MM.1S (cell line): ENCODE measurements around the gene GNMT.
A peak's percentile ranks its signal among the peaks of the same experiment; 100 is the strongest.

Experiments
- DNase-seq: peaks from one replicate; pipeline ENCODE4 v3.0.0-alpha.2; 2015
- H2AFZ ChIP-seq: fragments of 300-600 bp; sonication (generic); 2 replicates; pipeline ENCODE4 v1.6.0; 2016; ENCODE audit warnings: antibody characterized with exemption, low read length
- H3F3A ChIP-seq: fragments of 300-600 bp; sonication (generic); 2 replicates; pipeline ENCODE4 v1.6.1; 2016; ENCODE audit warnings: mild to moderate bottlenecking, antibody characterized with exemption, low read length, moderate library complexity, mixed read lengths; ENCODE audit not compliant: insufficient read depth
- H3K27ac ChIP-seq: fragments of 300-600 bp; sonication (generic); 2 replicates; pipeline ENCODE4 v1.5.1; 2016; ENCODE audit warnings: mild to moderate bottlenecking, low read length
- H3K27me3 ChIP-seq: fragments of 300-600 bp; sonication (generic); replicated peaks from 2 replicates; pipeline ENCODE4 v1.6.0; 2016; ENCODE audit warnings: low read length; ENCODE audit not compliant: insufficient read depth
- H3K36me3 ChIP-seq: fragments of 300-600 bp; sonication (generic); replicated peaks from 2 replicates; pipeline ENCODE4 v1.6.1; 2016; ENCODE audit warnings: mild to moderate bottlenecking, low read length, mixed read lengths; ENCODE audit not compliant: insufficient read depth
- H3K4me1 ChIP-seq: fragments of 300-600 bp; sonication (generic); 2 replicates; pipeline ENCODE4 v1.6.1; 2016; ENCODE audit warnings: low read length, mixed read lengths
- H3K4me2 ChIP-seq: fragments of 300-600 bp; sonication (generic); 2 replicates; pipeline ENCODE4 v1.6.0; 2016; ENCODE audit warnings: low read depth, low read length
- H3K4me3 ChIP-seq: fragments of 300-600 bp; sonication (generic); 2 replicates; pipeline ENCODE4 v1.5.1; 2016; ENCODE audit warnings: low read length, mixed read lengths
- H3K79me2 ChIP-seq: fragments of 300-600 bp; sonication (generic); 2 replicates; pipeline ENCODE4 v1.6.1; 2016; ENCODE audit warnings: mixed run types, low read length, mixed read lengths
- H3K9ac ChIP-seq: fragments of 300-600 bp; sonication (generic); 2 replicates; pipeline ENCODE4 v1.6.1; 2016; ENCODE audit warnings: low read length, mixed read lengths
- H3K9me2 ChIP-seq: fragments of 300-600 bp; sonication (generic); replicated peaks from 2 replicates; pipeline ENCODE4 v1.6.1; 2016; ENCODE audit warnings: mild to moderate bottlenecking, low read length, mixed read lengths; ENCODE audit not compliant: insufficient read depth
- H3K9me3 ChIP-seq: fragments of 300-600 bp; sonication (generic); replicated peaks from 2 replicates; pipeline ENCODE4 v1.6.1; 2016; ENCODE audit warnings: mild to moderate bottlenecking, low read length, mixed read lengths; ENCODE audit not compliant: insufficient read depth
- H4K20me1 ChIP-seq: fragments of 300-600 bp; sonication (generic); 2 replicates; pipeline ENCODE4 v1.6.1; 2016; ENCODE audit warnings: mild to moderate bottlenecking, low read length, moderate library complexity, mixed read lengths; ENCODE audit not compliant: insufficient read depth
- EZH2 ChIP-seq: fragments of 300-600 bp; sonication (generic); optimal IDR thresholded peaks from 2 replicates; pipeline ENCODE3; 2017; ENCODE audit warnings: low read depth, mild to moderate bottlenecking, antibody characterized with exemption, low read length, mixed read lengths
- EZH2phosphoT487 ChIP-seq: fragments of 300-600 bp; sonication (generic); IDR thresholded peaks from 2 replicates; pipeline ENCODE4 v1.6.1; 2018; ENCODE audit warnings: antibody characterized with exemption, low read length
- TF ChIP-seq, protein P1 (sequence below): fragments of 300-600 bp; sonication (generic); IDR thresholded peaks from 2 replicates; pipeline ENCODE4 v1.5.1; 2016; ENCODE audit warnings: antibody characterized with exemption, low read length, mixed read lengths

GNMT gene

DNA sequence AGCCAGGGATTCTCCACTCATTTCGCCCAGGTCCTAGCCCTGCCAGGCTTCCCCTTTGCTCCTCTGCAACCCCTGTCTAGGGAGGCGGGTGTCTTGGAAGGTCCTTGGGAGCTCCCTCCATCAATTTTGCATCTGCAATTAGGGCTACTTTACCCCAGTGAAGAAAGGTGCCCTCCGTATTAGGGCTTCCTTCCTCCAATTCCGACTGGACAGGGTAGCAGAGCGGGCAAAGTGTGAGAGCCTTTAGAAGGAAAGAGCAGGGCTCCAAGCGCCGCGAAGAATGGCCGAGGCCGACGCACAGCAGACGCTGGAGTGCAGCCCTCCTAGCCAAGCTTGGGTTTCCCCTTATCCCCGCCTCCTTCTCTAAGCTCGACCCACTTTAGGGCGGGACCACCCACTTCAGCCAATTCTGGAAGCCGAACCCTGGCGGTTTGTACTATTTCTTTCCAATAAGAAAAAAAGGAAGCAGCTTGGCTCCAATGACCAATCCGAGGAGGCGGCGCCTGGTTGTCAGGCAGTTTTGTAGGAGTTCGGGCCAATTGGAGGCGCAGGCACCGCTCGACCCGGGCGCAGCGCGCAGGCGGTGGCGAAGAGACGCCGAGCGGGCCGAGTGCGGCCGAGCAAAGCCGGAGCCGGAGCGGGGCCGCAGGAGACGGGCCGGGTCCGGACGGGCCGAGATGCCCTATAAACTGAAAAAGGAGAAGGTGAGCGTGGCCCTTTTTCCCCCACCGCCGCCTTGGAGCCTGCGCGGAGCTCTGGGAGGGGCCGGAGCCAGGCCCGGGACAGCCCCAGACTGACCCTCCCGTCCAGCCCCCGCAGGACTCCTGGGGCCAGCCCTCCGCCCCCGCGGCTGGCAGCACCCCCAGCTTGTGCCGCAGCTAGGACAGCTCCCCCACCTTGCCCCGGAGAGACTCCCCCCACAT is 23.7 kb downstream of the GNMT start, which contains the start of gene PPP2R5D:
TSS of gene PPP2R5D (plus strand) at position 570 of the 923 bp plus-strand sequence. CDS start at position 678, 108 bp downstream.
- 0 out of 2 replicates have a peak, but pooled peaks cover 5% of the 10 kb centered on the region for H3F3A ChIP-seq
- peak within 1 kb of the TSS; percentile 81 for H3K4me3 ChIP-seq
- H3K4me1 ChIP-seq: peaks cover 9% of the 10 kb centered on the region
- TF ChIP-seq EZH2phosphoT487: no peak
- TF ChIP-seq, protein P1, sequence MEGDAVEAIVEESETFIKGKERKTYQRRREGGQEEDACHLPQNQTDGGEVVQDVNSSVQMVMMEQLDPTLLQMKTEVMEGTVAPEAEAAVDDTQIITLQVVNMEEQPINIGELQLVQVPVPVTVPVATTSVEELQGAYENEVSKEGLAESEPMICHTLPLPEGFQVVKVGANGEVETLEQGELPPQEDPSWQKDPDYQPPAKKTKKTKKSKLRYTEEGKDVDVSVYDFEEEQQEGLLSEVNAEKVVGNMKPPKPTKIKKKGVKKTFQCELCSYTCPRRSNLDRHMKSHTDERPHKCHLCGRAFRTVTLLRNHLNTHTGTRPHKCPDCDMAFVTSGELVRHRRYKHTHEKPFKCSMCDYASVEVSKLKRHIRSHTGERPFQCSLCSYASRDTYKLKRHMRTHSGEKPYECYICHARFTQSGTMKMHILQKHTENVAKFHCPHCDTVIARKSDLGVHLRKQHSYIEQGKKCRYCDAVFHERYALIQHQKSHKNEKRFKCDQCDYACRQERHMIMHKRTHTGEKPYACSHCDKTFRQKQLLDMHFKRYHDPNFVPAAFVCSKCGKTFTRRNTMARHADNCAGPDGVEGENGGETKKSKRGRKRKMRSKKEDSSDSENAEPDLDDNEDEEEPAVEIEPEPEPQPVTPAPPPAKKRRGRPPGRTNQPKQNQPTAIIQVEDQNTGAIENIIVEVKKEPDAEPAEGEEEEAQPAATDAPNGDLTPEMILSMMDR: no peak
- TF ChIP-seq EZH2: no peak
- H3K4me2 ChIP-seq: peak within 1 kb of the TSS; percentile 89
- H3K9me2 ChIP-seq: no peaks in the 10 kb centered on the region
- no peaks in the 10 kb centered on the region for H4K20me1 ChIP-seq
- no peak within 1 kb of the TSS for H3K27ac ChIP-seq
- H3K79me2 ChIP-seq: peaks cover 22% of the 10 kb centered on the region
- H3K36me3 ChIP-seq: no peaks in the 10 kb centered on the region
- H3K9me3 ChIP-seq: no peaks in the 10 kb centered on the region
- H3K27me3 ChIP-seq: no peaks in the 10 kb centered on the region
- peak within 1 kb of the TSS; percentile 78 for H2AFZ ChIP-seq
- peak; percentile 98 for DNase-seq
- peak within 1 kb of the TSS; percentile 75 for H3K9ac ChIP-seq

DNA sequence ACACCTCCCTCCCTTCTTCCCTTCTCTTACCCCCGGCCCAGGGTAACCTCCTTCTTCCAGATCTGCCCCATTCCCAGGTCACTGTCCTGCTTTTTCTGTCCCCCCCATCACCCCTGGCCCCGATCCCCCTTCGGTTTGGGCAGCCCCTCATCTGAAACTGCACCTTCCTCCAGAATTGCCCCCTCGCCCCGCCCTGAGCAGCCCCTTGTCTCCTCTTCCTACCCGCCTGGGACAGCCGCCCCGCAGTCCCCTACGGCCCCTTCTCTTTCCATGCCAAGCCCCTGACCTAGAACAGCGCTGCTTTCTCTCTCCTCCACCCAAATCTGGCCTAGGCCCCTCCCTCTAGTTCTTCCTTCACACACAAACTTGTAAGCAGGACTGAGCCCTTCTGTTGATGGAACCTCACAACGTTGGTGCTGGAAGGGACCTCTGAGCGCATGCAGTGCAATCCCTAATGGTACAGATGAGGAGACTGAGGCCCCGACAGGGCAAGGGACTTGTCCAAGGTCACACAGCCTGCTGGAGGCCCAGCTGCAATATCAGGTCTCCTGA is 24.4 kb downstream of the GNMT start:
- no peaks in the 10 kb centered on the region for H3K9me3 ChIP-seq
- no peak for DNase-seq
- TF ChIP-seq, protein P1: no peak
- no peak for TF ChIP-seq EZH2
- TF ChIP-seq EZH2phosphoT487: no peak
- H3F3A ChIP-seq: no peaks in the 10 kb centered on the region
- H3K27ac ChIP-seq: no peak overlapping the region
- H3K4me1 ChIP-seq: peaks cover 4% of the 10 kb centered on the region
- H3K4me2 ChIP-seq: peak overlapping the region; percentile 70
- no peaks in the 10 kb centered on the region for H3K36me3 ChIP-seq
- H3K79me2 ChIP-seq: peaks cover 22% of the 10 kb centered on the region
- H3K9ac ChIP-seq: peak overlapping the region; percentile 75
- no peaks in the 10 kb centered on the region for H4K20me1 ChIP-seq
- no peaks in the 10 kb centered on the region for H3K9me2 ChIP-seq
- H3K4me3 ChIP-seq: peak overlapping the region; percentile 81
- H2AFZ ChIP-seq: peak overlapping the region; percentile 76
- no peaks in the 10 kb centered on the region for H3K27me3 ChIP-seq

DNA sequence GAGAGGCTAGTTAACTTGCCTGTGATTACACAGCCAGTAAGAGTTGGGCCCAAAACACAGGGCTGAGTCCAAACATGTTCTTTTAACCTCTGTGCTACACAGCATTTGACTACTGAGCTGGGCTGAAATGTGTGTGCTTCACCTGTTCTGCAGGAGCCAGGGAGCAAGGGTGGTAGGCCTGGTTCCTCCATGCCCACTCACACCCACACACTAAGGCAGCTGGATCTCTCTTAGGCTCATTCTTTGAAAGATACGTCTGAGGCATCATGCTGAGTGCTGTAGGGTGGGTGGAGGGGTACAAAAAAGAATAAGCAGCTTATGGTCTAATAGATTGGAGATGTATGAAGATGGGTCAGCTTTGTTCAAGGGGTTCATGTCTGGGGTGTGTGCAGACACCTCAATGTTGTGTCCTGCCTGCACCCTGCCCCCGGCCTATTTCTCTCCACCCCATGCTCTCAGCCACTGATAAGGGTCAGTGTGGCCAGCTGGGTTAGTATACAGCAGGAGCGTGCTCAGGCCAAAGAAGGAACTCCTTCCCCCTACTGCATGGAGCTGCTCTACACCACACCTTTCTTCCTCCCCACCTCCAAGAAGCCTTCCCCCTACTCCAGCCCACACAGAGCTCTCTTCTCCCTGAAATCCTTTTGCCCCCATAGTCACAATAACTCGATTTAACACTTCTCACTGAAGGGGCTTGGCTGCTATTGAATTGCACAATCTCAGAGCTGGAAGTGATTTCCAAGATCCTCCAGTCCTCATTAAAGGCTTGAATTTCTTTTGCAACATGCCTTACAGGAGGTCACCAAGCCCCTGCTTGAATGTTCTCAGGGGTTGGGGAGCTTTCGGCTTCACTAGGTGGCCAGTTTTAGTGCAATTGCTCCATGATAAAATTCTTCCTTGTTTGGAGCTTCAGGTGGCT is 27.2 kb downstream of the GNMT start:
- Histone ChIP-seq H3K36me3 (no peaks in the 10 kb centered on the region), H3K9ac (no peak overlapping the region), H2AFZ (no peak overlapping the region), H3K27ac (no peak overlapping the region), H3K27me3 (no peaks in the 10 kb centered on the region), H3F3A (no peaks in the 10 kb centered on the region), H3K4me3 (no peak overlapping the region), H4K20me1 (no peaks in the 10 kb centered on the region), H3K9me2 (no peaks in the 10 kb centered on the region), H3K9me3 (no peaks in the 10 kb centered on the region), H3K4me1 (peaks cover 3% of the 10 kb centered on the region; the same call in 1 of the 2 replicates), H3K79me2 (peaks cover 22% of the 10 kb centered on the region), H3K4me2 (no peak overlapping the region)
- TF ChIP-seq, protein P1: no peak
- TF ChIP-seq EZH2phosphoT487 (no peak), EZH2 (no peak)
- DNase-seq: no peak
